ENCODE measurements around the gene NPW. TPM values are rescaled to one million over a fixed set of nuclear protein-coding genes. Genes with fewer than 3 reads are reported as not detected.

NPW gene
- total and polyA plus RNA-seq, 2 experiments from 2014 or later, result 3.0 TPM; not detected in 1

DNA sequence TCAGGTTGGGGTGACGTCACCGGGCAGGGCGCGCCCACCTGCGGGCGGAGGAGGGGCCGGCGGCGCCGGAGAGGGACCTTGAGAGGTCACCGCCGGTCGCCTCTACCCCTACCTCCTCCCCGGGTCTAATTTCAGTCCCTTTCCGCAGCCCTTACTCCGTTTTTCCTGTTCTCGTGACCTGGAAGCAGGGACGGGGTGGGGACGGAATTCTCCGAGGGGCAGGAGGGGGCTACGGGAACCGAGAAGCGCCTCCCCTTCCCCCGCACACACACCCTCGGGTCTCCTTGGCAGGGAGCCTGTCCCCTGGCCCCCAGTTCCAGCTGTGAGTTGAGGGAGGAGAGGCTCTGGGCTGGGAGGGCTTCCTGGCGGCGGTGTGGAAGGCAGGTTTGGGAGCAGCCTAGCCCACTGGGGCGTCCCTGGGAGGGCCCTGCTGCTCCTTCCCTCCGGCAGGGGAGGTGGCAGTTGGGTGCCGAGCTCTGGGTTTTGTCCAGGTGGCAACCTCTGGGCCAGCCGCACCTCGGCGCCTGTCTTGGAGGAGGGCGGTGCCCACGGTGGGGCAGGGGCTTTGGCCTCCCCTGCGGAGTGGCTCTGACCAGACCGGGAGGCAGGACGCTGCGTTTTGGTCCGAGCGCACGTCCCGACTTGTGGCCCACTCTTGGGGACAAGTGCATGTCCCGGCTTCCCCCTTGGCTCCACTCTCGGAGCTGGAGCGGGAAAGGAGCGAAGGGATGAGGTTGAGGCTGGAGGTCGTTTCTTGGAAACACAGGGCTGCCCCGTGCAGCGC, 29.0 kb upstream of the NPW start:
- no peak overlapping the region for H3K4me2 ChIP-seq (ENCODE audit: unreplicated experiment)
- no peaks in the 10 kb centered on the region for H3K9me3 ChIP-seq (ENCODE audit: low read depth)
- H4K20me1 ChIP-seq (ENCODE audit: insufficient read depth), result no peaks in the 10 kb centered on the region
- H3K4me1 ChIP-seq (ENCODE audit: insufficient read depth), result no peaks in the 10 kb centered on the region
- H3K9me2 ChIP-seq (ENCODE audit: insufficient read depth), result no peaks in the 10 kb centered on the region
- no peak overlapping the region for H3K9ac ChIP-seq
- peaks cover 21% of the 10 kb centered on the region; the same call in 1 of the 2 replicates for H3K27me3 ChIP-seq (replicated peaks; ENCODE audit: insufficient read depth)
- in situ Hi-C loops (cut with MboI), result no loop called here
- peak; percentile 96 for TF ChIP-seq EZH2 (IDR thresholded peaks at IDR 0.05; ENCODE audit: insufficient read depth, poor library complexity, severe bottlenecking)
- TF ChIP-seq EZH2phosphoT487 (IDR thresholded peaks at IDR 0.05; ENCODE audit: insufficient read depth, low read depth), result 0 out of 2 replicates have a peak, but pooled peaks have one; percentile 41
- peaks cover 3% of the 10 kb centered on the region; the same call in 1 of the 2 replicates for H3K79me2 ChIP-seq (ENCODE audit: insufficient read depth)
- H2AFZ ChIP-seq, result no peak overlapping the region
- no peaks in the 10 kb centered on the region for H3K36me3 ChIP-seq (ENCODE audit: low read depth)
- no peak overlapping the region for H3K4me3 ChIP-seq
- DNase-seq, result no peak
- no peak overlapping the region for H3K27ac ChIP-seq
- peaks cover 15% of the 10 kb centered on the region for H3F3A ChIP-seq (ENCODE audit: insufficient read depth)
- 7 to 10% methylated on average over 37 to 50 of the region's 50 CpGs for WGBS, 2 experiments (ENCODE audit: low coverage in 1 of 2, low lambda C conversion rate in 2 of 2, missing lambda C conversion rate in 2 of 2)

DNA sequence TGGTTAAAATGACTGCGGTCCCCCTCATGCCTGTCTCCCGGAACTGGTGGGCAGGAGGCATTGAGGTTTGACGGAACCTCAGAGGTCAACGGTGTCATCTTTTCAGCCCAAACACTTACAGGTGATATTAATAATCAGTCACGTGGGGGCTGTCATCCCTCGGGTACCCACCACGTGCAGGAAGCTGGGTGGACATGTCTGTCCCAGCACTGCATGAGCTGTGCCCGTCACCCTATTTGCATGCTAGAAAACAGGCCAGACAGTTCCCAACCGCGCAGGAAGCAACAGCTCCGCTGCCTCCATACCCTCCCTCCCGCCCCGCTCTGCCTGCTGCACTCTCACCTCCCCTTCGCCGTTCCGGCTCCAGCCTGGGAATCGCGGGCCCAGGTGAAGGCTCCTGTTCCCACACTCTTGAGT, 28.4 kb upstream of the NPW start:
- Histone ChIP-seq H3K4me2 (ENCODE audit: unreplicated experiment) (no peak overlapping the region), H3K9me3 (ENCODE audit: low read depth) (no peaks in the 10 kb centered on the region), H3K27me3 (replicated peaks; ENCODE audit: insufficient read depth) (peaks cover 21% of the 10 kb centered on the region; the same call in 1 of the 2 replicates), H3K27ac (no peak overlapping the region), H3K36me3 (ENCODE audit: low read depth) (no peaks in the 10 kb centered on the region), H3K79me2 (ENCODE audit: insufficient read depth) (no peaks in the 10 kb centered on the region), H2AFZ (no peak overlapping the region), H3K4me3 (no peak overlapping the region), H3K4me1 (ENCODE audit: insufficient read depth) (peaks cover 5% of the 10 kb centered on the region; the same call in 1 of the 2 replicates), H4K20me1 (ENCODE audit: insufficient read depth) (no peaks in the 10 kb centered on the region), H3K9ac (no peak overlapping the region), H3K9me2 (ENCODE audit: insufficient read depth) (no peaks in the 10 kb centered on the region), H3F3A (ENCODE audit: insufficient read depth) (peaks cover 21% of the 10 kb centered on the region)
- 16 to 24% methylated on average over 13 to 18 of the region's 18 CpGs for WGBS, 2 experiments (ENCODE audit: low coverage in 1 of 2, low lambda C conversion rate in 2 of 2, missing lambda C conversion rate in 2 of 2)
- DNase-seq, result no peak
- in situ Hi-C loops (cut with MboI), result no loop called here
- TF ChIP-seq EZH2 (IDR thresholded peaks at IDR 0.05; ENCODE audit: insufficient read depth, poor library complexity, severe bottlenecking) (no peak), EZH2phosphoT487 (IDR thresholded peaks at IDR 0.05; ENCODE audit: insufficient read depth, low read depth) (no peak)

DNA sequence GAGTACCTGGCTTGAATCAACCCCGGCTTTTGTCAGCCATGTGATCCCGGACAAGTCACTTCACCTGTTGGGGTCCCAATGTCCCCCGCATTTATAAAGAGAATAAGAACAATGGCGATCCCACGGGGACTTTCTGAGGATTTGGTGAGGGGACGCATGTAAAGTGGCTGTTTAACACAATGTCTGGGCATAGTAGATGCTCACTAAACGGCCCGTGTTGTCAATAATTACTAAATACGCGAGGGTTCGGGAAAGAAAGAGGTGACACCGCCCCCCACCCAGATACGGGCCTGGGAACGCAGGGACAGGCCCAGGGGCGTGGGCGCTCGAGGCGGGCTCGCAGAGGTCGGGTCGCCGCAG, 28.0 kb upstream of the NPW start:
- no peak overlapping the region for H3K9ac ChIP-seq
- peaks cover 25% of the 10 kb centered on the region for H3F3A ChIP-seq (ENCODE audit: insufficient read depth)
- no peaks in the 10 kb centered on the region for H4K20me1 ChIP-seq (ENCODE audit: insufficient read depth)
- peak overlapping the region; percentile 22; the same call in 1 of the 2 replicates for H2AFZ ChIP-seq
- no peaks in the 10 kb centered on the region for H3K79me2 ChIP-seq (ENCODE audit: insufficient read depth)
- TF ChIP-seq EZH2 (IDR thresholded peaks at IDR 0.05; ENCODE audit: insufficient read depth, poor library complexity, severe bottlenecking), result peak; percentile 40
- no peak for TF ChIP-seq EZH2phosphoT487 (IDR thresholded peaks at IDR 0.05; ENCODE audit: insufficient read depth, low read depth)
- H3K27ac ChIP-seq, result no peak overlapping the region
- no peaks in the 10 kb centered on the region for H3K9me3 ChIP-seq (ENCODE audit: low read depth)
- H3K4me2 ChIP-seq (ENCODE audit: unreplicated experiment), result no peak overlapping the region
- H3K36me3 ChIP-seq (ENCODE audit: low read depth), result 0 out of 2 replicates have a peak, but pooled peaks cover under 1% of the 10 kb centered on the region
- in situ Hi-C loops (cut with MboI), result no loop called here
- H3K4me3 ChIP-seq, result 0 out of 2 replicates have a peak overlapping the region, but pooled peaks have one; percentile 27
- no peaks in the 10 kb centered on the region for H3K9me2 ChIP-seq (ENCODE audit: insufficient read depth)
- peaks cover 21% of the 10 kb centered on the region; the same call in 1 of the 2 replicates for H3K27me3 ChIP-seq (replicated peaks; ENCODE audit: insufficient read depth)
- H3K4me1 ChIP-seq (ENCODE audit: insufficient read depth), result peaks cover 6% of the 10 kb centered on the region
- WGBS, 2 experiments (ENCODE audit: low coverage in 1 of 2, low lambda C conversion rate in 2 of 2, missing lambda C conversion rate in 2 of 2), result 15 to 19% methylated on average over 22 of the region's 22 CpGs
- no peak for DNase-seq

DNA sequence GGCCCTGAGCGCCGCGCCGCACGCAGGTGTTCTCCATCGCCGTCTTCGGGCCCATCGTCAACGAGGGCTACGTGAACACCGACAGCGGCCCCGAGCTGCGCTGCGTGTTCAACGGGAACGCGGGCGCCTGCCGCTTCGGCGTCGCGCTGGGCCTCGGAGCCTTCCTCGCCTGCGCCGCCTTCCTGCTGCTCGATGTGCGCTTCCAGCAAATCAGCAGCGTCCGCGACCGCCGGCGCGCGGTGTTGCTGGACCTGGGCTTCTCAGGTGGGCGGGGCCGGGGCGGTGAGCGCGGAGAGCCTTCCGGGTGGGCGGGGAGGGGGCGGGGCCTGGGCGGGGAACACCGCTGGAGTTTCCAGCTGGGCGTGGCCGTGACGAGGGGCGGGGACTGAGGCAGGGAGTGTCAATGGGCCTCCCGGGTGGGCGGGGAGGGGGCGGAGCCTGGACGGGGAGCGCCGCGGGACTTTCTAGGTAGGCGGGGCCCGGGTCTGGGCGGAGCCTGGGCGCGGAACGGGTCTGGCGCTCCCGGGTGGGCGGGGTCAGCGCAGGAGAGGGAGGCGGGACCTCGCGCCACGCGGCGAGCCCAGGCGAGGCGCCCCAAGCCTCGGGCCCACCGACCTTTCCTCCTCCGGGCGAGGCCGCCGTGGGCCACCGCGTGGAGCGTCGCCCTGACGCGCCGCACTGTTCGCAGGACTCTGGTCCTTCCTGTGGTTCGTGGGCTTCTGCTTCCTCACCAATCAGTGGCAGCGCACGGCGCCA, 27.5 kb upstream of the NPW start:
- peak; percentile 92 for DNase-seq
- no peaks in the 10 kb centered on the region for H3K9me2 ChIP-seq (ENCODE audit: insufficient read depth)
- H3K27ac ChIP-seq, result no peak overlapping the region
- H3K9me3 ChIP-seq (ENCODE audit: low read depth), result no peaks in the 10 kb centered on the region
- in situ Hi-C loops (cut with MboI), result no loop called here
- WGBS, 2 experiments (ENCODE audit: low coverage in 1 of 2, low lambda C conversion rate in 2 of 2, missing lambda C conversion rate in 2 of 2), result 9 to 12% methylated on average over 52 to 85 of the region's 96 CpGs
- H3K4me2 ChIP-seq (ENCODE audit: unreplicated experiment), result no peak overlapping the region
- H3K27me3 ChIP-seq (replicated peaks; ENCODE audit: insufficient read depth), result peaks cover 21% of the 10 kb centered on the region; the same call in 1 of the 2 replicates
- no peak overlapping the region for H3K9ac ChIP-seq
- peak overlapping the region; percentile 49; the same call in 1 of the 2 replicates for H2AFZ ChIP-seq
- H3F3A ChIP-seq (ENCODE audit: insufficient read depth), result peaks cover 31% of the 10 kb centered on the region
- TF ChIP-seq EZH2phosphoT487 (IDR thresholded peaks at IDR 0.05; ENCODE audit: insufficient read depth, low read depth), result no peak
- no peak for TF ChIP-seq EZH2 (IDR thresholded peaks at IDR 0.05; ENCODE audit: insufficient read depth, poor library complexity, severe bottlenecking)
- 0 out of 2 replicates have a peak, but pooled peaks cover 3% of the 10 kb centered on the region for H3K36me3 ChIP-seq (ENCODE audit: low read depth)
- H3K79me2 ChIP-seq (ENCODE audit: insufficient read depth), result no peaks in the 10 kb centered on the region
- H4K20me1 ChIP-seq (ENCODE audit: insufficient read depth), result no peaks in the 10 kb centered on the region
- peaks cover 12% of the 10 kb centered on the region for H3K4me1 ChIP-seq (ENCODE audit: insufficient read depth)
- 0 out of 2 replicates have a peak overlapping the region, but pooled peaks have one; percentile 27 for H3K4me3 ChIP-seq

Measured in GM23248 (cell line).